GM21381 (cell line): ENCODE measurements around the gene OXNAD1.

ENCODE experiments used
- ATAC-seq: cut with Tn5 transposase; IDR thresholded peaks from one replicate; pipeline ENCODE4 v1.9.1; 2021; ENCODE audit warnings: mild to moderate bottlenecking, moderate library complexity; ENCODE audit not compliant: unreplicated experiment

OXNAD1 gene

DNA sequence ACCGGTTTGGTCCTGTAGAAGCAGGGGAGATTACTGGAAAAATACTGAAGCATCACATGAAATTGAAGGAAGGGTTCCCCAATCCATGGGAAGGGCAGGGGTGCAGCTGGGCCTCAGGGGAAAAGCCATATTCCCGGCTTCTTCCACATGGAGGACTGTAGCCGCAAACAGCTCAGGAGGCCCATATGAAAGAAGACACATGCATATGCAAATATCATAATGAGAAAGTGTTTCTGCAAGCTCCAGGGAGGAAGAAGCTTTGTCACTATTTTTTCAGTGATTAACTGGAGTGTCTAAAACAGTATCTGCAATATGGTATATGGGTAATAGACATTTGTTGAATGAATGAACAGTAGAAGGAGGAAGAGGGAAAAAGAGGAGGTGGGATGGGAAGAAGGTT is 19.4 kb upstream of the OXNAD1 start:
- no peak for ATAC-seq

DNA sequence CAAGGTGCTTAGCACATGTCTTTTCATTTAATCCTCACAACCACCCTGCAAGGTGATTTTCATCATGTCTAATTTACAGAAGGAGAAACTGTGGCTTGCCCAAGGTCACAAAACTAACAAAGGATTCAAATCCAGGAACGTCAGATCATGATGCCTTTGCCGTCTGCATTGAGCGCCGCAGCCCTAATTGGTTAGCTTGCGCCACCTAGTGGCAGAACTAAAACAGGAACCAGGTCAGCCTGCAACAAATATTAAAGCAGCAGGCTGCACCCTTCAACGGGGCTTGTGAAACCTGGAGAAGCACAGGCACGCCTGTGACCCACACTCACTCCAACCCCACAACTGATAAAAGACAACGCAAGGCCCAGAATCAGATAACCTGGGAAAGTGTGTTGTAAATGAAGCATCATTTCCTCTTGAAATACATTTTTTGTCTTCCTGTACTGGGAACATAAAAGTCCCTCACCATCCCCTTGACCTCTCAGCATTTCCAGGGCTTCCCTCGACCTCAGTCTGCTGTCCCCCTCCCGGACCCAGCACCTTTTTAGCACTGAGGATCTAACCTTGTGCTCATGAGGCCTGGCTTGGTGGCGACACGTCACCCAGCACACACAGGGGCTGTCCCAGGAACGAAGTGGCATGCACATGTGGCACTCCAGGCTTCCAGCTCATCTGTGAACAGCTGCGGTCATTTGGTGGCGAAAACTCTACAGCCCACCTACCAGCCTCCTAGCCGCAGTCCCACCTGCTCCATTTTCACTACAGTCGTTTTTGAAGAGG is 17.5 kb upstream of the OXNAD1 start:
- peak; percentile 75 for ATAC-seq

DNA sequence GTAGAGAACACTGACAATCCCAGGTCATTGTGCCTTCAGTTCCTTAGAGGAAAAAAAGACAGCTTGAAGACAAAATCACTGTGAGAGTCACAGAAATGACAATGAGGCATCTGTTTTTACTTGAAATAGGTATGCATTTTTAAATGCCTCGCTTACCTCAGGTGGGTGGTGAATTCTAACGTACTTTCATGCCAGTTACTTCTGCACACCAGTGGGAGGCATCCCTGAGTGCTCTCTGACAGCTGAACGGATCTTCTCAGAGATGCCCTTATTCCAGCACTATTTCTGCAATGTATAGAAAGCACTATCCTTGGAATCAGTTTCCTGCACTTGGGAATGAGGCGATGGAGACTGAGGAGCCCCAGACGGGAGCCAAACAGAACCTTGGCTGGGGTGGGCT is 16.5 kb upstream of the OXNAD1 start:
- ATAC-seq: no peak

DNA sequence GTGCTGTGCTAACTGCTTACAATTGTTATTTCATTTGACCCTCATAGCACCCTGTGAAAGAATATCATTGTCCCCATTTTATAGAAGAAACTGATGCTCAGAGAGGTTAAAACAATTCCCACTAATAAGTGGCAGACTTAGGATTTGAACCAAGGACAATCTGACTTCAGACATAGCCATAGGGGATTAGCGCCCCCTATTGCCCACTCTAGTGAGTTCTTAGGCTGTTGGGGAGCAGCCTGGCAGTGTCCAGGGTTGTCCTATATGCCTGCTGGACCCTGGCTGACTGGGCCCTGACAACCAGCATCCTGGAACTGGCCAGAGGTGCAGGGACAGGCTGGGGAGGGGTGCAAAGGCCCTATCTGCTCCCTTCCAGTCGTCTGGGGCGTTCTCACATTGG is 15.7 kb upstream of the OXNAD1 start:
- ATAC-seq: no peak

DNA sequence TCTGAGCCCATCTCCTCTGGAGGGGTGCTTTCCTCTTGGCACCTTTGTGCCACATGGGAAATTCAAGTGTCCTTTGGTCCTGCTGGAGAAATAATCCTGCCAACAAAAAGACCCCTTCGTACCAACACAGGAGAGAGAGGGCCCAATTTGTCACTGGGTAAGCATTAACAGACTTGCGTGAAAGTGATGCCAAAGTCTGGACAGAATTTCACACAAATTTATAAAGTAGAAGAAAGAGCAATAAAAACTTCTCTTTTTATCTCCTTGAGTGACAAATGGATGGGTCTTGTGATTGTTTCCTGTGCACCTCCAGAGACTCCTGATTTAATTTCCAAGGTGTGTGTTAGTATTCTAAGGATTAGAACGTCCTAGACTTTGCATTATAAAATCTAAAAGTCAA is 15.1 kb upstream of the OXNAD1 start:
- ATAC-seq: no peak

DNA sequence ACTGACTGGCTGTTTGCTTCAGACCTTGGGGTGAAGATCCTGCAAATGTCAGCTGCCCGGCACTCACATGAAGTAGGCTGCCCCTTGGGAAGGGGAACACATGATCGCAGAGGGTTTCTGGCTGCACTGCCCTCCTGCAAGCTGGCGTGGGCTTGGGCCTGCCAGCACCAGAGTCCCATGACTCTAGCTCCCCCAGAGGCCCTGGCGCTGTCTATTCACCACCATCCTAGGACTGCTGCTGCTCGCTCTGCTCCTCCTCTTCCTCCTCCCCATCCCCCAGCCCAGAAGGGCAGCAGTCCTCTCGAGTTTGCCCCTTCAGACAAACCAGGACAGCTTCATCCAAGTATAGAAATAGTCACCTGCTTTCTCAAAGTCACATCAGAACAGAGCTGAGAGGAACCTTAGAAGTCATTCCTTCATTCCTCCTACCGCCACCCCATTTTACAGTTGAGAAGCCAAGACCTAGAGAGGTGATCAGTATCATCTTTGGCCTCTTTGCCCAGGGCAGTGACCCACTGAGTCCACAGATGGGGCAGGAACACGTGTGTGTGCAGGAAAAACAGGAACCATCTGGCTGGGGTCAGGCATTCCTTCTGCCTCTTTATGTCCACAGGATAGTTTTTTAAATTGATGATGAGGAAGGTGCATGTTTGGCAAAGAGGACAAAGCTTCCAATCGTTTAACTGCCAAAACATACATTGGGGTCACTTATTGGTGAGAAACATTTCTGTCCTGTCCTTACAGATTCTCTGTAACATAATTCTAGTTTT is 13.5 kb upstream of the OXNAD1 start:
- ATAC-seq: no peak

DNA sequence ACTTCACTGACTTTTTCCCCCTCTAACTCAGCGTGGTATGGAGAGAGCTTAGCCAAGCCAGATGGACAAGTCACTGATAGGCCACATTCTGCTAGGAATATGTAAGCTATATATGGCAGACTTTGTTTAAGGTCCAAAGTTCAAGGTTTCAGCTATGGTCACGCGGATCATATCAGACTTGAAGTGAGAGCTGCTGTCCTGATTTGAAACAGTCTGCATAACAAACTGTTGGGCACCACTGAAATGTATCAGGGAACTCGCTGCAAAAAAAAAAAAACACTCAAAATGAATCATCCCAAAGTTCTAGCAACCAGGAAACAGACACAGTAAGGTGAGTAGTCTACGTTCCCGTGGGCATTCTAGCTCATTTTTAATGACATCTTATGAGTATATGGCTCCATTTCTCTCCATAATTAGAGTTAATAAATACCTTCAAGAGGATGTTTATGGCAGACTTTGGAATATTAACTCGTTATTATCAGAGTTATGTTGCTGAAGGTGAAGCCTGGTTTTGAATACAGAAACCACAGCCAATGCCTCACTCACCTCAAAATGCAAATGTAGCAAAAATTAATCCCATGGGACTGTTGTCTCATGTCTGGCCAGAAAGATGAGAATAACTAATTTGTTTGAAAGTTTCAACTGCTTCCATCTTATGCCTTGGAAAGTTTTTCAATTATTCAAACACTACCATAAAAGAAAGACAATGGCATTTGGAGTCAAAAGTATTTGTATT is 12.6 kb upstream of the OXNAD1 start:
- ATAC-seq: no peak

DNA sequence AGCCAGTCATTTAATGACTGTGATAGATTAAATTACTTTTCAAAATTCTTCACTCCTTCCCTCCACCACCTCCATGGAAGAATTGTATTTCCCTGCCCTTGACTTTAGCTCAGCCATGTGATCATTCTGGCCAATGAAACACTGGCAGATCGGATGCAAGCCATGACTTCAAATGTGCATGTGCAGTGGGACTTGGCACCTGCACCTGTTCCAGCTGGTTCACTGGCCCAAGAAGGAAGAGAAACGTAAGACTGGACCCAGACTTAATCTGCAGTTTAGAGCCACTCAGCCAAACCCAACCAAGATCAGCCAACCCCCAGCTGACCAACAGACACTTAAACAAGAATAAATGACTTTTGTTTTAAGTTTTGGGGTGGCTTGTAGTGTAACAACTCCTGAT is 12.0 kb upstream of the OXNAD1 start:
- no peak for ATAC-seq

DNA sequence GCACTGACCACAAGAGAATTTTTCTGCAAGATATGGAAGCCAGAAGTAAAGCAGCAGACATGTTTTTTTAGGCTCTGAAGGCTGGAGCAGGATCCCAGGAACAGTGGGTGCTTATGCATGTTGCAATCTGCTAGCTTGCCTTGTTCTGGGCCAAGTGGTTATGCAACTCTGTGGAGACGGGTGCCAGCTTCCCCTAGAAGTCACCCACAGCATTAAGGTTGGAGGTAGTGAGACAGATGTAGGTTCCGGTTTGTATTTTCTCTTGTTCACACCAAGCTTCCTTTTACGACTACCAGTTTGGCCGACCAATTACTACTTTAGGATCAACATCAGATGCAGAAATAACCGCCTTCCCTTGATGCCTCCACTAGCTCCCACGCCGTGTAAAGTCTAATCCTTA is 11.4 kb upstream of the OXNAD1 start:
- no peak for ATAC-seq

DNA sequence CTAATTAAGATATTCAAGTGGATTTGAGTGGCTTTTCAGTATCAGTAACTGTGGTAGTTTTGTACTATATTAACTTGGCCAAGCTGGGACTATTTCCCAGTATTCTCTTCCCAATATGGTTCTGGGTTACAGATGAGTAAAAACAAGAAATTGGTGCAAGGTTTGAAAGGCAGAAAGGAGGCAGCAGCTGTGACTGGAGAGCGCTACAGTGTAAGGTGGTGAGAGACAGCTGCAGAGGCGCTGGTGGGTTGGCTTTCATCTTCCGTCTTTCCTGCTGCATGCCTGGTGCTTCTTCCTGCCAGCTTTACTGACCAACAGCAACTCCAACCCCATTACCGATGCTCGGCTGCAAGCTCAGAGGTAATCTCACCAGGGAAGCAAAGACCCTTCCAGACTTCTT is 10.1 kb upstream of the OXNAD1 start:
- ATAC-seq: no peak

DNA sequence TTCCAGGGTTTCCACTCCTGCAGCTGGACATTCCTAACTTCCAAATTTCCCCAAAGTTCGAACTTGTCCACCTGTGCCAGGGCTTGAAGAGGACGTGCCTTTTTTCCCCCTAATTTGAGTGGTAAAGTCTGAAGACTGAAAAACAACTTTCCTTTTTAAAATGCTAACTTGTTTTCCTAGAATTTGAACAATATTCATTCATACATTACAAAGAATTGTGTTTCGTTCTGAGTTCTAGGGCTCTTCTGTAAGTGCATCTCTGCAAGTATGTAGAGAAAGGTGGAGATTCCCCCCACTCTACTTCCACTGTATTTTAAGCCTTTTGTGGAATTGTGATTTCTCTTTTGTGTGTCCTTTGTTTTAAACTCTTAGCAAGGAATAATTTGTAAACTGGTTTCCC is 9.7 kb upstream of the OXNAD1 start:
- no peak for ATAC-seq

DNA sequence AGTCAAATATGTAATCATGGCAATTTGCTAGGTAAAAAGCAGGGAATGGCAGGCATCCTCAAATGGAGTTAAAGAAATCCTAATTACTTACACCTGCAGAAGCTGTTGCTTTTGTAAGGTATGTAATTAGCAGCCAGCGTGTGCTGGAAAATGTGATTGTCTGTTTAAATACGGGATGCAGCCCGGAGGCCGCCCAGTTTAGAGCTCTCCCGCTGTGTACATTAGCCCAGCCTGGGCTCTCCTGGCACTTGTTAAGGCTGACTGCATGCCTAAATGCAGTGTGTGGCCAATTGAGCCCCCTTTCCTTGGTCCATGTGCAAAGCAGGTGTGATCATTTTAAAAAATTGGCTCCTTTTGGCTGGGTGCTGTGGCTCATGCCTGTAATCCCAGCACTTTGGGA is 9.3 kb upstream of the OXNAD1 start:
- no peak for ATAC-seq

DNA sequence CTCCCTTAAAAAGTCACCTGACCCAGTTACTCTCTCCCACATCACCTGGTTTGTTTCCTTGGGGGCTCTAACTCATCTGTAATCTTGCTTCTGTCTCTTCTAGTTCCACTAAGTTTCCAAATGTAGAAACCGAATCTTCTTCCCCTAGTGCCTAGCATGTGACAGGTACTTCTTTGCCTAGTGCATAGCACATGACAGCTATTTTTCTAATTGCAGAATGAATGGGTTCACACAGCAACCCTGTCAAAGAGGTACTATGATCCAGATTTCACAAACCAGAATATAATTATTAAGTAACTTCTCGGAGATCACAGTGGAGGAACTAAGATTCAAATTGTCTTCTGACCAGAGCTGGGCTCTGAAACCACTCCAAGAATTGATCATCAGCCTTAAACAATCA is 7.7 kb upstream of the OXNAD1 start:
- ATAC-seq: no peak

DNA sequence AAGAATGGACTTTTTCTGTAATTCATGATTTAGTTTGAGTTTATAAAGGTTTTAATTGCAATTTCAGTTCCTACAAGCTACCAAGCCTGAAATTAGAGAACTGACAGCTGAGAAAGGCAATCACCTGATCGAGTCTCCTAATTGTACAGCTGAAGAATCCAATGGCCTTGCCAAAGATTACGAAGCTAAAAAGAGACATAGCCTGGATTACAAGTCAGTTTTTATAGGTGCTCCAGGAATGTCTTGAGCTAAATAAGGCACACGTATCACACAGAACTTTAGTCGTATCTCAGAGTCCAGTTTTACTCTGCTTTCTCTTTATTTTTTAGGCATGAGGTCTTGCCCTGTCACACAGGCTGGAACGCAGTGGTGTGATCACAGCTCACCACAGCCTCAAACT is 6.8 kb upstream of the OXNAD1 start:
- no peak for ATAC-seq

DNA sequence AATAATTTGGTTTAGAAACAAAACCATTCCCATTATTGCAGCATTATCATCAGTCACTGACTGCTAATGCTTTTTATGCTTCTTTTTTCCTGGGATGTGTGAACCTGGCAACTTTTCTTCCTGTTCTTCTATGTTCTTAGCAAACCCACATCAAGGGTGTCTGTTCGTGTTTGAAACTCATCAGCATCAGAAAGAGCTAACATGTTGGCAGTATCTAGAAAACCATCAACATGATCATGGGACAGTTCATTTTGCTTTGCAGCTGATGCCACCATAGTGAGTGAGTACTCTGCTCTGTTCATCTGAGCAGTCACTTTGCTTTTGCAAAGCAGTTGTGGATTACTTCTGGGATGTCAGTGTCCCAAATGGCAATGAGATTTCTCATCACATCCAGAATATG is 6.1 kb upstream of the OXNAD1 start:
- no peak for ATAC-seq

DNA sequence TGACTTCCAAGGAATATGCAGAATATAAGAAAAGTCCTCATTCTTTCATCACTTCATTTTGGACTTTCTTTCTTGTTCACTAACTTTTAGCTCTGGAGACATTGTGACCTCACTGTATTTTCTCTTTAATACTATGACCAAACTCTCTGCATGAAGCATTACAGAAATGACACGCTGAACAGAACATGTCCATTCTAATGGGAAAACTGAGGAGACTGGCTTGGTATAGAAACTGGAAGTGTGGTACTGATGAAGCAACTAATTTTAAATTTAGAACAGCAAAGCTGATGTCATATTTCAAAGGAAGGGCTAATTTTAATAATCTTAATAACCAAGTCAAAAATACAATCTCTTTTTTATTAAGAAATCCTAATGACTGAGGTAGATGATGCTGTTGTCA is 5.0 kb upstream of the OXNAD1 start:
- ATAC-seq: no peak

DNA sequence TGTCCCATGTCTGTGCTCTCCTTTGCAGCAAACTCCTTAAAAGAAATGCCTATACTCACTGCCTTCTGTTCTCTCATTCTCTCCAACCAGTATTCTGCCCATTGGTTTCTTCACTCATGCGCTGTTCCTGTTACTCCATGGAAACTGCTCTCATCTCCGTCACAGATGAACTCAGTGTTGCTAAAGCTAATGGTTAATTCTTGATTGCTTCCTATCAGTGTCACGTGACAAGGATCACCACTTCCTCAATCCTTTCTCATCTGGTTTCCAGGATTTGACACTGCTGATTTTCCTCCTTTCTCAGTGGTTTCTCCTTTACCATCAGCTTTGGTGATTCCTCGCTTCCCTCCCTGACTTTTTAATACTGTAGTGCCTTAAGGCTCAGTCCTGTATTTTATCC is 2.8 kb upstream of the OXNAD1 start:
- no peak for ATAC-seq

DNA sequence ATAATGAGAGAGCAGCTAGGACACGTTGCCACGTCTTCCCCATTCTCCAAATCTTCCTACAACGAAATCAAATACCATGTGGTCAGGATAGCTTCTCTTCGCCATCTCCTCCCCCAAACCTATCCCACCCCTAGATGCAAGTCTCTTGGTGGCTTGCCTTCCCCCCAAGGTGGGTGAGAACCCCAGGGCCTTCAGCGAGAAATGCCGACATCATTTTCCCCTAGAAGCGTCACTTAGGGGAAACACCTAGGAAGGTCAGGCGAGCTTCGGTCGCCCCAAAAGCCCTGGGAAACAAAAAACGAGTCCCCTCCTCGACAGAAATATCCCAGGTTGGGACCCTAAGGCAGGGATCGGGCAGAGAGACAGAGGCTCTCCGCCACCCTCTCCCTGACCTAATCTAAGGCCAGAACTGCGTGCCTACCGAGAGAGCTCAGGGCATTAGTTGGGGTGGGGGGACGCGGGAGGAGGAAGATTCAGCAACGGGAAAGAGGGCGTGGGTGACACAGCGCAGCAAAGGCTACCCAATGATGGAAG is 771 bp upstream of the OXNAD1 start:
- peak; percentile 13 for ATAC-seq

DNA sequence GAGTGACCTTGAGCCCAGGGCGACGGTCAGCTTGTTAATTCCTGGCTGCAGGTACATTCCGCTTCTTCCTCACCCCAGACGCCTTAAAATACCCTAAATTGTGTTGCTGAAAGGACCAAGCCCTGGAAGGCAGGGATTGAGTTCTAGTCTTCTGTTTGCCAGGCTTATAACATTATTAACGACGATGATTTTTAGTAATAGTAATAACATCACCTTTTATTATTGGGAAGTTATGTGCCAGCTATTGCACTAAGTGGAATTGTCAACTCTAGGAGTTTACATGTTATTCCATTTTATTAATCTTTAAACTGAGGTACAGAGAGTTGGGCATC is 409 bp downstream of the OXNAD1 start:
- ATAC-seq: no peak

DNA sequence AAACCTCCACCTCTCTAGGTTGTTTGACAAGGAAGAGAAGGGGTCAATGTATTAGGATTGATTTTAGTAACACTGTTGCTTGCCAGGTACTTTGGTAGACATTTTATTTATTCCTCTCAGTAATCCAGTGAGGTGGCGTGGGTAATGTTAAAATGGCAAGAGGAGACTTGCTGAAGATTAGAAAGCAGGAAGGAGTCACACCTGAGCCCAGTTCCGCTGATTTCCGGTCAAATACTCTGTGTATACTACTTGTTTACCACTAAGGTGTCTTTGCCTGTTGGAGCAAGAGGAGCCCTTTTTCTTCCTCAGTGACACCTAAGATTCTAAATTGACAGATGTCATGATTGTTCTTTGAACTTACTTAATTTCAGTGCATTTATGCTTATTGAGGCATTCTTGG is 1.7 kb downstream of the OXNAD1 start:
- no peak for ATAC-seq

DNA sequence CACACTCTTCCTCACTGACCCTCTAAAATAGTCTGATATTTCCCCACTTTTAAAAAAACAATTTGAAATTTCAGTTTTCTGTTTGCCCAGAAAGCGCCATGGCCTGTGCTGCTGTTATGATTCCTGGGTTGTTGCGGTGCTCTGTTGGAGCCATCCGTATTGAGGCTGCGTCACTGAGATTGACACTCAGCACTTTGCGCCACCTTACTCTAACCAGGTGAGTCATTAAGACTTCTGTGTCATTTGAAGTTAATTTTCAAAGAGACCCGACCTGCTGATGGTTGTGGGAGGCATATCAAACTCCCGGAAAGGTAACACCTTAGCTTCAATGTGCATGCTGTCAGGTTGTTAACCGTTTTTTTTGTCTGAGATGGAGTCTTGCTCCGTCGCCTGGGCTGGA is 5.8 kb downstream of the OXNAD1 start:
- ATAC-seq: no peak

DNA sequence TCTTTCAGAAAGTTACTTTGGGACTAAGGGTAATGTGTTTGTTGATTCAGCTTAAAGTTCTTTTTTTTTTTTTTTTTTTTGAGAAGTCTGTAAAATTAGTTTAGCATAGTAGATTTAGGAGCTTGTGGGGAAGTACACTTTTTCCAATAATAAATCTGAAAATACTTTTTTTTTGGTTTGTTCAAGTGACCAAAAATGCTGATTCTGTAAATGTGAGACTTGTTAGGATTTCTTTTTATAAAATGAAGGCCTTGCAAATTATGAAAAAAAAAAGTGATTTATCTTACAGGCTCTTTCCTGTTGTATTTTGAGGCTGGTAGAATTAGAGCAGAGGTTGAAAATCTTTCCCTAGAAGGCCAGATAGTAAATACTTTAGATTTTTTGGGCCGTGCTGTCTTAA is 7.6 kb downstream of the OXNAD1 start:
- no peak for ATAC-seq
